HG02970 (cell line): ENCODE results near the gene VSTM2L.
"Not testable (repeated sequence)": the region's sequence is repeated elsewhere in the genome, so short reads cannot be mapped to it uniquely, and the experiment has no call there.

Experiments used
- ATAC-seq: cut with Tn5 transposase; IDR thresholded peaks from one replicate; pipeline ENCODE4 v1.9.1; 2021; ENCODE audit warnings: mild to moderate bottlenecking, moderate library complexity, moderate number of reproducible peaks; ENCODE audit not compliant: unreplicated experiment, low FRiP score

VSTM2L gene

GRCh38 chr20:37902504-37903313 is at the start of gene VSTM2L:
Gene VSTM2L, plus strand, starts transcription at chr20:37903127. Its CDS starts 224 bp downstream, at chr20:37903351.
- no peak for ATAC-seq

DNA sequence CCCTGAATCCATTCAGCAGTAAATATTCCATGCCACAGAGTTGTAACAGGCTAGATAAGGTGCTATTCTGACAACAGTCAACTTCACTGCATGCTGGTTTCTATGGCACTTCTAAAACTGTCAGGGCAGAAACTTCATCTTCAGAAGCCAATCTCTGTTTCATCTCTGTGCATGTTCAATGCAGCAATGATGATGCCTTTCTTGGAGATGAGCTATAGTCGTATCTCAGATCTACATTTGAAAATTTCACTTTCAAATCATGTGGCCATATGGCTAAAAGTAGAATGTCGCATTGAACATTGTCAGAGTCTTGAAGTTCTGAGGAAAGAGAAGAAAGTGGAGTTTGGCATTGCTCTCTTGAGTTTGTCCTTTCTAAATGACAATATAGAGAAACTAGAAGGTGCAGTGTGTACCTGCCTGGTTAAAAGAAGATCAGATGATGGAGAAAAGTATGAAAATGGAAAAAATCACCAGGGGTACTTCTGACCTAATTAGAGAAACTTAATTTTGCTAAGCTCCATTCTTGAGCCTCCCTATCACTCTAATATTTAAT is 49.0 kb upstream of the VSTM2L start:
- no peak for ATAC-seq

- not testable (repeated sequence) for ATAC-seq
Observed at GRCh38 chr20:37856034-37856433, 46.9 kb upstream of the VSTM2L start.

GRCh38 chr20:37856932-37857660 is 45.8 kb upstream of the VSTM2L start:
- no peak for ATAC-seq

DNA sequence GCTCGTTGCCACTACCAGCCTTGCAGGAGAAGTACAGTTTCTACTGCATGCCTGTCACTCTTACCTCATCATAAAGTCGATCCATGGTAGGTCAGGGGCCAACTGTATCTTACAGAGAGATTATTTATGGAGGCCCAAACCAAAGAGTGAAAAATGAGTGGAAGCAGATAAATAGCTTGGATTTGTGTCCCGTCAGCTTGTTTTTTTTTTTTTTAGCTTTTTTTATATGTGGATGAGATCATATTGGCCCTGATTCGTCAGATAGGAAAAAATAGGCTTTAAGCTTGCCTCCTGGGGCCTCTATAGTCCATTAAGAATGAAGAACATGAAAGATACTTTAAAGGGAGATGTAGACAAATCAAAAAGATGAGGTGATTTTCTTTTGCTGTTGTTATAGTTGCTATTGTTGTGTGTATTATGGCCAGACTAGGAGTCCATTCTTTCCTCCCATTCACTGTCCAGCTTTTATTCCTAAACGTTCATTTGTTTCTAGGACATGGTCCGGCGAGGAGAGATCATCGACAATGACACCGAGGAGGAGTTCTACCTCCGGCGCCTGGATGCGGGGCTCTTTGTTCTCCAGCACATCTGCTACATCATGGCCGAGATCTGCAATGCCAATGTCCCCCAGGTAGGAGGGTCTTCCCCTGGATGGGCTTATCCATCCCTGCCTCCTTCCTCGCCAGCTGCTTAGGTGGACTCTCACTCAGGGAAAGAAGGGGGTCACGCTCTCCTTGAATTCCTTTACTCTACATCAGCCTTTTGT is 43.3 kb upstream of the VSTM2L start:
- no peak for ATAC-seq

- ATAC-seq, result no peak
Observed at GRCh38 chr20:37863289-37863688, 39.6 kb upstream of the VSTM2L start.

DNA sequence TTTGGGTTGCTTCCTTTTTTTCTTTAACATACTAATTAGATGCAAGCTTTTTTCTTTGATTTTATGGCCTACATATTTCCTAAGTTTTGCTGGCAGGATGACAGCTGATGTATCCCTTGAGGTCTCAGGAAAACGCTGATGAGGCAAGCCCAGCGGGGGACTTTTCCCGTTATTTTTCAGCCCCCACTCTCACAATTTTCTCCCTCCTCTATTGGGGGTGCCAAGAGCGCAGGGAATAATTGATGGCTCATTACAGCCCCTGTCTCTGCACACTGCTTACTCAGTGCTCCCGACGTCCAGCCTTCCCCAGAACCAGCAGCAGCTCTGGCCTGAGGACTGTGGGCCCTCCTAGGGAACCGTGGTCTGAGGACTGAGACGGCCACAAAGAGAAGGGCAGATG is 38.6 kb upstream of the VSTM2L start:
- no peak for ATAC-seq

DNA sequence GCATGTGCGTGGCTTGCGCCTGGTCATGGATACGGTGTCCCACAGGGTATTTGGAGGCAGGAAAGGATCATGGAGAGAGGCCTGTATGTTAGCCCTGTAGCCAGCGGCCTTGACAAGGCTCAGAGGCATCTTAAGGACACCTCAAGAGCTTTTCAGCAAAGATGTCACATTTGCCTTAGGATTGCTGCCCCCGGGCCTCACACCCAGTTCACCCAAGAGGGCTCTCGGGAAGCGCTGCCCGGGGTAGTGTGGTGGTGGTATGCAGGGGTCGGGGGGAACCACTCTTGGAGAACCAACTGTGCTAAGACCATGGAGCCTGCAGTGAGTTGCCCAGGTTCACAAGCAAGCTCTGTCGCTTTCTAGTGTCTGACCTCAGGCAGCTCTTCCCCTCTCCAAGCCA is 36.9 kb upstream of the VSTM2L start:
- ATAC-seq, result no peak

DNA sequence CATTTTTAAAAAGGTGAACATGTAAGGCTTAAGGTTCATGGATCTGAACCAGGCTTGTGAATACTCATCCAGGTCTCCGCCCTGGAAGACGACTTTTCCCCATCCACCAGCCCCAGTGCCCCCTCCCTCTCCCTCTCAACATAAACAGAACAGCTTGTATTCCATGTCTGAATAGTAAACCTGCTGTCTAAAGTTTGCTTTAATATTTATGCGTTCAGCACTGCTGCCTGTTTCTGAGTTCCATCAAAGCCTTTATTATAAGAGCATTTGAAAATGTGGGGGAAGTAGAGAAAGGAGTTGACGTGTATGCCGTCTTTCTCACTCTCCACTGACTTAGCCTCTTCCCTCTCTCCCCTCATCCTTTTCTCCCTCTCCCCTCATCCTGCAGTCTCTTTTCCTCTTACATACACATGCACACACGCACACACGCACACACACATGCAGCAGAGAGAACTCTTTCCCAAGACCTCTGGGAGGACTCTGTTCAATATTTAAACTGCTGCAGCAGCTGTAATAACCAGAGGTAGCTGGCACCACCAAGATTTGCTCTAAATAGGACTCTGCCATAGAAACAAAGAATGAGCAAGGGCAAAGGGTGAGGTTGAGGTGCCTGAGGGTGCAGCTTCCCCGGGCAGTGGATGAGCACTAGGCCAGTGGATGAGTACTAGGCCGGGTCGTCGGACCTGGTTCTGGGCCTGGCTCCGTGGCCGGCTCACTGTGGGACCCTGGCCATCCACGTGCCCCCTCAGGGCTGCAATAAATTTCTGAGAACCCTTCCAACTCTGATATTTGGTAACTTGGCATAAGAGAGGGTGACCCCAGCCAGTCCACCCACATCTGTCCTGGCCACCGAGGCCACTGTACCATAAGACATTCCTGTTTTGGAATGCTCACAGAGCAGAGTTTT is 35.4 kb upstream of the VSTM2L start:
- ATAC-seq, result no peak

DNA sequence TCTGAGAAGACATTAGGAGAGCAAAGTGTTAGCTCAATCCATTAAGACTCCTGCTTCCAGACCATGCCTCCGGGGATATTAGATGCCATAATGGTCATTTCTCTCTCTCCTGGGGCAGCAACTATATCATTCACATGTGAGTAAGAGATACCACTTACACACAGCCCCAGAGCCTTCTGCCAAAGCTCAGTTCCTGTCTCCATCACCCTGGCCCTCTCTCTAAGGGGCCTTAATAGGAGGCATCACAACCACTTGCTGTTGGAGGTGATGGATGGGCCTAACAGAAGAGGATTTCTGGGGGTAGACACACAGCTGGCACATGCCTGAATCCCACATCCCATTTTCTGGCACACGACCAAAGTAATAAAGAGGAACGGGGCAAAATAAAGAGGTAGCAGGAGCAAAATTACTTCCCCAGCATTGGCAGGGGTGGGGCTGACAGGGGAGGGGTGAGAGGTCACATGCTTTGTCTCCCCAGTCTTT is 34.0 kb upstream of the VSTM2L start:
- ATAC-seq, result no peak

DNA sequence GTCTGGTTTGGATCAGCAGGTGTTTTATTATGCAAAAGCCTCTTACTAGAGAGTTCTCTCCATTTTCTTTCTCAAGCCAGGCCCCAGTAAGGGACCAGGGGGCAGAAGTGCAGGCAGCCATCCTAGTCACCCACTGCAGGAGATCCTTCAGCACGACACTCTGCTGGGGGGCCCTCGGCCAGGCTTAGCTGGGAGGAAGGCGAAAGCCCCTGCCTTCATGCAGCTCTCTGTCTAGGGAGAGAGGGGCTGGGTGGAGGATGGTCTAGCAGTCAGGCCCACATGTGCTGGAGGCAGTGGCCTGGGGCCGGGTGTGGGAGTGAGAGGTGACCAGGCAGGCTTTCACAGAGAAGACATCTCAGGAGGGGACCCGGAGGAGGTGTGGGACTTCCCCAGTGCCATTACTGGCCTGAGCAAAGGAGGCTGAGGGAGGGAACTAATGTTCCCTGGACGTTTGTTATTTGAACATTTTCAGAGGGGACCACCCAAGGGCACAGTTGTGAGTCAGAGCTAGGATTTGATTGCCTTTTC is 33.5 kb upstream of the VSTM2L start:
- no peak for ATAC-seq

DNA sequence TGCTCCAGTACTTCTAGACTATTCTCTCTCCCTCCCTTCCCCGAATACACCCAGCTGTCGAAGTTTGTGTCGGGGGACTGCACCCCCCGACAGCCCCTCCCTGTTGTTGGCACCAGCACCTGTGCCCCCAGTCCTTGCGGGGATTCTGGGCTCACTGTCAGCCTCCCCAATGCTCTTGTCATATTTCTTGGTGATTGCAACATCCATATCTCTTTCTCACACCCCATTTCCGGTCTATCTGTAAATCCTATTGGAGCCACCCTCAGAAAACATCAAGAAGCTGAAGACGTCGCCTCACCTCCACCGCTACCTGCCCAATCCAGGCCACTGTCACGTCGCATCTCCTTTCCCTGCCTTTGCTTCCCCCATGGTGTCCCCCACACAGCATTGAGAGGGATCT is 32.6 kb upstream of the VSTM2L start:
- ATAC-seq, result no peak

- no peak for ATAC-seq
Observed at GRCh38 chr20:37871751-37872150, 31.2 kb upstream of the VSTM2L start.

DNA sequence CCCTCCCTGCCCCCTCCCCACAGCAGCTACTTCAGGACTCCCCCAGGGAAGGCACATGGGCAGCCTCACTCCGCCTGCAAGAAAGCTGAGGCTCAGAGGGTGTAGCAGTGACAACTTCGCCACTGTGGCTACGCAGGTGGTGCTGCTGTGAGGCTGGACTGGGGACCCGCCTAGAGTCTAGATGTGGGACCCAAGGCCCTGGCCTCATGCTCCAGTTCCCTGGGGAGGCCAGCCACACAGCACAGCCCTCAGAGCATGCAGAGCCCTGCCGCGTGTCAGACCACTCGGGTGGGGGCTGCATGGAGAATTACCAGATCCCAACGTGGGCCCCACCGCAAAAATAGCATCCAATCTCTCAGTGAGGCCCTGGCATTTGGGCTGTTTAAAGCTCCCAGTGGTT is 30.8 kb upstream of the VSTM2L start:
- no peak for ATAC-seq

- ATAC-seq, result no peak
Observed at GRCh38 chr20:37873884-37874283, 29.0 kb upstream of the VSTM2L start.

- no peak for ATAC-seq
Observed at GRCh38 chr20:37875460-37876175, 27.3 kb upstream of the VSTM2L start.

DNA sequence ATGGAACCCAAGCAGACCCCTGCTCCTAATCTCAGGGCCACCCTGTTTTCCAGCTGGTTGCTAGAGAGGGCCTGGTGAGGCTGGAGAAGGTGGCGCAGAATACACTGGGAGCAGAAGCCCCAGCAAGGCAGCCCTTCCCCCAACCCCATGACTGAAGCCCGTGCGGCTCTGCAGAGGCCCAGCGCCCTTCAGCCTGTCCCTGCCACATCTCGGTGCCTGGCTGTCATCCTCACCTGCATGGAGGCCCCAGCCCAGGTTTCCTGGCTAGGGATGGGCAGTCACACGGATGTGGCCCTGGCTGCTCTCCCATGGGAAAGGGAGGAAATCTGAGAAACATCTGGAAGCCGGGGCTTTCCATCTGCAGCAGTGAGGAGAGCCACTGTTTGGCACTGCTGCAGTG is 26.1 kb upstream of the VSTM2L start:
- no peak for ATAC-seq

GRCh38 chr20:37877832-37878772 is 24.8 kb upstream of the VSTM2L start:
- ATAC-seq, result no peak
